LNCaP clone FGC (cell line): Measurements from ENCODE around the gene PLEK.

Experiments
- DNase-seq: peaks from one replicate; pipeline ENCODE4 v3.0.0-alpha.2; 2011; ENCODE audit warnings: low read depth
- H3K4me3 ChIP-seq: 2 replicates; pipeline ENCODE4 v1.5.1; 2011; ENCODE audit warnings: mild to moderate bottlenecking, low read depth, low read length, control low read depth
- CTCF ChIP-seq: IDR thresholded peaks from 2 replicates; pipeline ENCODE4 v1.5.1; 2012; ENCODE audit warnings: mild to moderate bottlenecking; ENCODE audit not compliant: control insufficient read depth, insufficient read depth; ENCODE audit errors: extremely low read depth

The PLEK gene

GRCh38 chr2:68365087-68365486, at the start of gene PLEK:
Gene PLEK, plus strand, starts transcription at chr2:68365282. Its CDS starts 70 bp downstream, at chr2:68365352.
- TF ChIP-seq CTCF, result no peak
- DNase-seq, result no peak
- no peak within 1 kb of the TSS for H3K4me3 ChIP-seq

- DNase-seq, result no peak
- H3K4me3 ChIP-seq, result no peak overlapping the region
- TF ChIP-seq CTCF, result no peak
These were observed 49.0 kb upstream of the PLEK start for GRCh38 chr2:68316111-68316510.

DNA sequence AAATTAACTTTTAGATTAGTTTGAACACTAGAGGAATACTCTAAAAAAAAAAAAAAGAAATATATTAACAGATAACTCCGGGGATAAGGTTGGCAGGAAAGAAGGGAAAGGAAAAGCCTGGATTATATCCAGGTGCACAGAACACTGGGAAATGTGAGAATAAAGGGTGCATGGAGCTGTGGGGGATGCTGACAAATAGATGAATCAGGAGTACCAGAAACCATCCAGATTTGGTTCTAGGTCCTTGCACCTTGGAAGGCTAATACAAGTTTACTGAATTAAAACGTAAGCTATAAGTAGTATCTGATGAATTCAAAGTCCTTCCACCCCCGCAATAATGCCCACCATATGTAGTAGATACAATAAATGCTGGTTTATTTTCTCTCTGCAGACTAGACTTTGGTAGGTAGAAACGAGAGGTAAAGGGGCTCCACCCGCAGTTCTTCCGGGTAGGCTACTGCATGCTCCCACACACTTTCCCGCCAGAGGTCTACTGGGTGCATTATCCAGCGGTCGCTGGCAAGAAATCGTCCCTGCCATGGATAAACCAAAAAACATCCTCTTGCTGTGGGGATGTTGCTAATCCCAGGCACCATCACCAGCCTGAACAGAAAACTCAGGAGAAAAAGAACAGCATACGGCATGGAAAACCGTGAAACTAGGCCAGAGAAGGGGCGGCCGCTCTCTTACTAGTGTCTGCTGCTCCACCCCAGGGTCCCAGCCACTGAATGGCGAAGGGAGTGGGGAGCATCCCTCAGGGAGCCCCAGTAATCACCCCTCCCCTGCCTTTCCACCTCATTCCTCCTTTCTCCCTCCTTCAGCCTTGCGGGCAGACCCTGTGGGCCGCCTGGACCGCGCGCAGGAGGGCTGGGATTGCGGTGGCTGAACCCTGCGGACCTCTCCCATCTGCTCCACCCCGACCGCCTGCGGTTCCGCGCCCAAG, 46.8 kb upstream of the PLEK start:
- TF ChIP-seq CTCF, result no peak
- DNase-seq, result no peak
- H3K4me3 ChIP-seq, result no peak overlapping the region

- DNase-seq, result no peak
- H3K4me3 ChIP-seq, result no peak overlapping the region
- no peak for TF ChIP-seq CTCF
These were observed 46.1 kb upstream of the PLEK start for GRCh38 chr2:68318914-68319397.

DNA sequence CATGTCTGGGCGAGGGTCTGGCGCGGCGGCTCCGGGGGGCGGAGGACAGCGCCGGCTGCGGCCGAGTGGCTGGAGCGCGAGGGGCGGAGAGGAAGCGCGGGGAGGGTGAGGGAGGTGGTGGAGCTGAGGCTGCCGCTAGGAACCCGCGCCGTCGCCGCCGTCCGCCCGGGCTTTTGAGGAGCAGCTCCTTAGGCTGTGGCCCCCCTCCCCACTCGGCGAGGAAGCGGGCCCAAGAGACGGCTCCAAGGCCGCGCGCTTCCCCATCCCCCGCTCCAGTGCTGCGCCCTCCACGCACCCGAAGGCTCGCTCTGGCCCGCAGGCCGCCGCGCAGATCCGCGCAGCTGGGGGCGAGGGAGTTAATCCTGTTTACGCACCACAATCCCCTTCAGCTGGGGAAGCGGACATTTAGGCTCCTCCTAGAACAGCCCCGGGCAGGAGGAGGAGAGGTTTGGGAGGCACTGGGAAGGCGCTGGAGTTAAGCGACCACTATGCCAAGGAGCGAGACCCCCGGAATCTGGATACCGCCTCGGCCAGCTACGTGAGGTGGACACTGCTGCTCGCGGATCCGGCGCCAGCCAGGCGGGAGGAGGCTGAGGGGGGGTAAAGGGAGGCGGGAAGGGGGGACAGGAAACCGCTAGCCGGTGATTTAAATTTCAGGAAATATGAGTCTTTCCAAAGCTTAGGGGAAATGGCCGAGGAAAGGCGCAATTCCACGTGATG, 45.5 kb upstream of the PLEK start, which contains the start of gene CNRIP1:
Gene CNRIP1, minus strand, starts transcription at position 552 of the 720 bp plus-strand sequence. Its CDS starts 549 bp downstream, at position 3.
- DNase-seq, result no peak
- no peak for TF ChIP-seq CTCF
- H3K4me3 ChIP-seq, result no peak within 1 kb of the TSS

DNA sequence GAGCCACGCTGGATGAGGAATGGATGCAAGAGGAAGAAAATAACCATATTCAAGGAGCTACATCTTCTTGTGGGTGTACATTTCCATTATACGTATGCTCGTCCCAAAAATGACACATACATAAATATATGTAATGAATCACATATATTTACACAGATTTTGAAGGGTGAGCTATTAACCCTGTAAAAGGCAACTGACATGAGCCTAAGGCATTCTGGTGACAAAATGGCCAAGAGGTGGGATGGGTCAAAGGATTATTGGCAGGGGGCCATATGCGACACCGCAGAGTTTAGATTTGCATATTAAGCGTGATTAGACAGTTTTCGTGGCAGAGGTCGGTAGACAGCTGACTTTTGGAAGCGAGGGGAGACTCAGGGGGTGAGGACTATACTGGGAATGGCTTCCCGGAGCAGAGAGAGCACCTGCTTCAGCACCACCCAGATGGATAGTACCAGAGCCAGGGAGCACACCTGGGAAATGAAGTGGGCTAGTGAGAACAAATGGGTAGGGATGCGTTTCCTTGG, 44.9 kb upstream of the PLEK start:
- no peak for TF ChIP-seq CTCF
- DNase-seq, result no peak
- no peak overlapping the region for H3K4me3 ChIP-seq
